ENCODE data around the gene LMOD3. TPM values are rescaled to one million over a fixed set of nuclear protein-coding genes. Genes with fewer than 3 reads are reported as not detected.

LMOD3 gene
- polyA plus RNA-seq, 3 donors from 2014 or later, result 0.08 to 0.13 TPM; not detected in 1

DNA sequence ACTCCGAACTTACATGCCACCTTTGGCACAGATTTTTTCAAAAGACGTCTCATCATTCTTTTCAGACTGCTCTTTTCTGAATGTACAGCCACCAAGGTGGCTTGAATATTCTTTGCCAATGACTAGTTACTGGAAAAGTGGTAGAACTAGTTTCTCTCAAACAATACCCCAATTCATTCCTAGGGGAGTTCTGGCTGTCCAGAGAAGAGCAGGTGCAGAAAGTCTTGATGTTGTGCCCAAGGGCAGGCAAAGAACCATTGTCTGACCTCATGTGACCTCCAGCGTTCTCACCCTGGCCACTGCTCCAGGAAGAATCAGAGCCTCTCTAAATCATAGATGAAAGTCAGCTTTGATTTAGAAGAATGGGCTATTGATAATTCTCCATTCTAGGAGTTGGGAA lies 5.5 kb downstream of the LMOD3 start:
- no peaks in the 10 kb centered on the region for H3K9me3 Mint-ChIP-seq
- H3K27me3 Mint-ChIP-seq (ENCODE audit: low read depth in 3 of 3), result peaks cover 0 to 3% (median 2%) of the 10 kb centered on the region in 3 donors
- DNase-seq, result no peak
- no peaks in the 10 kb centered on the region for H3K36me3 Mint-ChIP-seq
- H3K27ac Mint-ChIP-seq, result no peak overlapping the region
- H3K4me3 Mint-ChIP-seq, result no peak overlapping the region
- peaks cover 0 to 5% of the 10 kb centered on the region in 2 donors for H3K4me1 Mint-ChIP-seq

GRCh38 chr3:69116162-69116561 lies 6.2 kb downstream of the LMOD3 start:
- no peak overlapping the region for H3K27ac Mint-ChIP-seq
- no peak overlapping the region for H3K4me3 Mint-ChIP-seq
- DNase-seq, result no peak
- H3K4me1 Mint-ChIP-seq, result peaks cover 0 to 5% of the 10 kb centered on the region in 2 donors
- no peaks in the 10 kb centered on the region for H3K9me3 Mint-ChIP-seq
- H3K27me3 Mint-ChIP-seq (ENCODE audit: low read depth in 3 of 3), result peaks cover 0 to 3% (median 2%) of the 10 kb centered on the region in 3 donors
- no peaks in the 10 kb centered on the region for H3K36me3 Mint-ChIP-seq

DNA sequence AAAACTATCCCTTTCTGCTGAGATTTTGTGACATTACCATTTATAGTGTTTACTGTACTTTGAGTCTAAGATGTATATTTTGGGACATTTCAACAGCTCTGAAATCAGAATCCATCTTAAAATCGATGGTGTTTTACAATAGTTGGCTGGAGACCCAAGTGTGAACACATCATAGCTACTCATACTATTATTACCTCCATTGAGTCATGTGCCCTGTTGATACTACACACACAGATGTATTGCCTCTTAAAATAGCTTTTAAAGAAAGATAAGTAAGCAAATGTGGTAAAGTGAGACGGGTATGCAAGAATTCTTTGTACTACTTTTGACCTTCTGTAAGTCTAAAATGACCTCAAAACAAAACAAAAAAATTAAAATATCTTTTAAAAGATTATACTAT lies 6.7 kb downstream of the LMOD3 start:
- no peaks in the 10 kb centered on the region for H3K9me3 Mint-ChIP-seq
- no peaks in the 10 kb centered on the region for H3K36me3 Mint-ChIP-seq
- peaks cover 0 to under 1% of the 10 kb centered on the region in 2 donors for H3K4me1 Mint-ChIP-seq
- DNase-seq, result no peak
- peaks cover 0 to 3% (median under 1%) of the 10 kb centered on the region in 3 donors for H3K27me3 Mint-ChIP-seq (ENCODE audit: low read depth in 3 of 3)
- H3K4me3 Mint-ChIP-seq, result no peak overlapping the region
- H3K27ac Mint-ChIP-seq, result no peak overlapping the region

- Mint-ChIP-seq H3K27ac (no peak overlapping the region), H3K9me3 (no peaks in the 10 kb centered on the region), H3K27me3 (ENCODE audit: low read depth in 3 of 3) (no peaks in the 10 kb centered on the region), H3K4me3 (no peak overlapping the region), H3K36me3 (no peaks in the 10 kb centered on the region), H3K4me1 (no peaks in the 10 kb centered on the region)
- no peak for DNase-seq
Observed at GRCh38 chr3:69113536-69113935, 8.9 kb downstream of the LMOD3 start.

DNA sequence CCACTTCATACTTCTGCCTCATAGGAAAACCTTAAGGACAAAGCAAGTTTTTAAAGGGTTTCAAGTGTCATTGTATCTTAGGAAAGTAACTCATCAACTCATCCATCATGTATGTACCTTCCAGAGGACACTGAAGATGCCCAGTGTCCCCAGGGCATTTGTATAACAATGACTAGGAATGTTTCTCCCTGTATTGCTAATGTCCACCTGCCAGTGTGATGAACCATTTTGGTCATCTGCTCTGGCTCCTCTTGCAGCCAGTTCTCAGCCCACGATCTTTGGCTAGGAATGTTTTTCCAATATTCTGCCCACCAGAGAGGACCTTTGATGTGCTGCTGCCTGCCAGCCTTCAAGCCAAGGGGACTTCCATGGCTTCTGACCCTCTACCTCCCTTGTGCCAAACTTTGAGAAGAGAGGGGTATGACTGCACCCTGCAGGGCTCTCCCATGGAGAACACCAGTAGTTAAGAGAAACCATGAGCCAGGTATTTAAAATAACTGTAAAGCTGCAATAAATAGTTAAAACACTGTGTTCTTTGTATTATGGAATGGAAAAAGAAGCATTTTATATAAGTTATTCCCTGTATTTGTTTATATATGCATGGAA lies 11.4 kb downstream of the LMOD3 start:
- no peak for DNase-seq
- H3K4me1 Mint-ChIP-seq, result no peaks in the 10 kb centered on the region
- peak overlapping the region in 1 of 6 donors; percentile 60 for H3K27ac Mint-ChIP-seq
- peaks cover 0 to 4% (median 0%) of the 10 kb centered on the region in 3 donors for H3K36me3 Mint-ChIP-seq
- no peak overlapping the region for H3K4me3 Mint-ChIP-seq
- H3K9me3 Mint-ChIP-seq, result no peaks in the 10 kb centered on the region
- no peaks in the 10 kb centered on the region for H3K27me3 Mint-ChIP-seq (ENCODE audit: low read depth in 3 of 3)

DNA sequence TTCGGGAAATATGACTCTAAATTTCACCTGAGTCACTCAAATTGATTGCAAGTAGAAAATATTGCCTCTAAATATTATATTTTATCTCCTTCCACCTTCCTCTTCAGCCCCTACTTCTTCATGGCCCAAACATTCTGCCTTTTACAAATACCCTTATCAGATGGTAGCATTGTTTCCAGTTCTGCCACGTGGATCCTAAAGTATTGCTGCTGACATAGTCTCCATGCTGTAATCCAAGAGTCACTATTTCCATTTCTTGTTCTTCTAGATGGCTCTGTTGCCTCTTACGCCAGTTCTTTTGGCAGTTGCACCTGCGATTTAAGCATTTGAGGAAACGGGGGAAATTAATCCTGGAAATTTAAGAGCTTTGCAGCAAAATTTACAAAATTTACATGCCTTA lies 13.6 kb downstream of the LMOD3 start:
- Mint-ChIP-seq H3K27me3 (ENCODE audit: low read depth in 3 of 3) (no peaks in the 10 kb centered on the region), H3K27ac (peak overlapping the region in 1 of 6 donors; percentile 16)
- no peak for DNase-seq

GRCh38 chr3:69107841-69108240 lies 14.6 kb downstream of the LMOD3 start:
- H3K36me3 Mint-ChIP-seq, result peaks cover 3 to 22% (median 9%) of the 10 kb centered on the region in 3 donors

More for the DNA sequence above, 13.6 kb downstream of the LMOD3 start:
- peaks cover 3 to 19% (median 5%) of the 10 kb centered on the region in 3 donors for H3K36me3 Mint-ChIP-seq
- H3K4me3 Mint-ChIP-seq, result no peak overlapping the region
- H3K9me3 Mint-ChIP-seq, result no peaks in the 10 kb centered on the region
- peaks cover 8 to 12% of the 10 kb centered on the region in 2 donors for H3K4me1 Mint-ChIP-seq

GRCh38 chr3:69105320-69105719 lies 17.1 kb downstream of the LMOD3 start:
- DNase-seq, result no peak
- H3K27ac Mint-ChIP-seq, result peak overlapping the region in 4 of 6 donors; percentile 26 to 69 (median 54)
- H3K27me3 Mint-ChIP-seq (ENCODE audit: low read depth in 3 of 3), result no peaks in the 10 kb centered on the region
- peaks cover 28 to 45% of the 10 kb centered on the region in 2 donors for H3K4me1 Mint-ChIP-seq
- H3K4me3 Mint-ChIP-seq, result no peak overlapping the region
- no peaks in the 10 kb centered on the region for H3K9me3 Mint-ChIP-seq
- peaks cover 13 to 34% (median 14%) of the 10 kb centered on the region in 3 donors for H3K36me3 Mint-ChIP-seq

More at GRCh38 chr3:69107841-69108240, 14.6 kb downstream of the LMOD3 start:
- no peak for DNase-seq
- peaks cover 10 to 21% of the 10 kb centered on the region in 2 donors for H3K4me1 Mint-ChIP-seq
- peak overlapping the region in 2 of 6 donors; percentile 22 to 88 for H3K27ac Mint-ChIP-seq
- no peaks in the 10 kb centered on the region for H3K27me3 Mint-ChIP-seq (ENCODE audit: low read depth in 3 of 3)
- H3K4me3 Mint-ChIP-seq, result no peak overlapping the region
- no peaks in the 10 kb centered on the region for H3K9me3 Mint-ChIP-seq

GRCh38 chr3:69104586-69104985 lies 17.8 kb downstream of the LMOD3 start:
- Mint-ChIP-seq H3K4me1 (peaks cover 34 to 52% of the 10 kb centered on the region in 2 donors), H3K36me3 (peaks cover 14 to 39% (median 16%) of the 10 kb centered on the region in 3 donors), H3K9me3 (no peaks in the 10 kb centered on the region), H3K27me3 (ENCODE audit: low read depth in 3 of 3) (no peaks in the 10 kb centered on the region), H3K27ac (peak overlapping the region; percentile 1 to 76 (median 37)), H3K4me3 (no peak overlapping the region)
- DNase-seq, result no peak

DNA sequence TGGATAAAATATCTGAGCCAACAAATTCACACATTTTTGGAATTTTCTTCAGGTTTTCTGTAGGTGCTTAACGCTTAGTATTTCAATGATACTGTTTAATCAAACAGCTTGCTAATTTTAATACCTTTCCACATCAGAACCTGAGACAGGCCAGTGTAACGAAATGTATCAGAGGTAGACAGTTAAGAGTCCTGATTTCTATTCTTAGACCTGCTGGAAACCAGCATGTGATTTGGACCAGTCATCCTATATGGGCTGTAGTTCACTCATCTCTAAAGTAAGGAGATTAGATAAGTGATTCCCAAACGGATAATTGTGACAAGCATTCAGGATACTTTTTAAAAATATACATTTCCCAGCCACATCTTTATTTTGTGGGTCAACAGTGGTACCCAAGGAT lies 19.3 kb downstream of the LMOD3 start:
- H3K9me3 Mint-ChIP-seq, result no peaks in the 10 kb centered on the region
- H3K27me3 Mint-ChIP-seq (ENCODE audit: low read depth in 3 of 3), result no peaks in the 10 kb centered on the region
- H3K4me1 Mint-ChIP-seq, result peaks cover 43 to 62% of the 10 kb centered on the region in 2 donors
- H3K4me3 Mint-ChIP-seq, result no peak overlapping the region
- no peak overlapping the region for H3K27ac Mint-ChIP-seq
- H3K36me3 Mint-ChIP-seq, result peaks cover 14 to 40% (median 16%) of the 10 kb centered on the region in 3 donors
- DNase-seq, result no peak

DNA sequence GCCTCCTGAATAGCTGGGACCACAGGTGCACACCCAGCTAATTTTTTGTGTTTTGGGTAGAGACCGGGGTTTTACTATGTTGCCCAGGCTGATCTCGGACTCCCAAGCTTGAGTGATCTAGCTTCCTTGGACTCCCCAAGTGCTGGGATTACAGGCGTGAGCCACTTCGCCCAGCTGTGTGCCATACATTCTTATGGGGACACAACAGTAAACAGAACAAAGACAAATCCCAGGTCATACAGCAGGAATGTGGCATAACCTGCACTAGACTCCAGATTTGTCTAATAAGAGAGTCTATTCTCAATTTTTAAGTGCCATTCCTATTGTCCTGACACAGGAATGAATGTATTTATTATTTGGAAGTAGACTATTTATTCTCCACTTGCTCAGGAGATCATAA lies 20.0 kb downstream of the LMOD3 start:
- H3K27me3 Mint-ChIP-seq (ENCODE audit: low read depth in 3 of 3), result no peaks in the 10 kb centered on the region
- no peaks in the 10 kb centered on the region for H3K9me3 Mint-ChIP-seq
- peak overlapping the region; percentile 7 to 88 (median 23) for H3K27ac Mint-ChIP-seq
- H3K36me3 Mint-ChIP-seq, result peaks cover 14 to 45% (median 16%) of the 10 kb centered on the region in 3 donors
- DNase-seq, result no peak
- H3K4me3 Mint-ChIP-seq, result peak overlapping the region in 2 of 5 donors; percentile 18 to 21
- peaks cover 47 to 68% of the 10 kb centered on the region in 2 donors for H3K4me1 Mint-ChIP-seq

- peaks cover 72 to 91% of the 10 kb centered on the region in 2 donors for H3K4me1 Mint-ChIP-seq
- DNase-seq, result no peak
- H3K4me3 Mint-ChIP-seq, result no peak overlapping the region
- H3K36me3 Mint-ChIP-seq, result peaks cover 13 to 32% (median 14%) of the 10 kb centered on the region in 3 donors
- no peaks in the 10 kb centered on the region for H3K9me3 Mint-ChIP-seq
- peak overlapping the region in 4 of 6 donors; percentile 16 to 65 (median 27) for H3K27ac Mint-ChIP-seq
- no peaks in the 10 kb centered on the region for H3K27me3 Mint-ChIP-seq (ENCODE audit: low read depth in 3 of 3)
Observed at GRCh38 chr3:69099576-69099975, 22.8 kb downstream of the LMOD3 start.

- H3K27ac Mint-ChIP-seq, result peak overlapping the region; percentile 70 to 92 (median 74)
- no peak for DNase-seq
- H3K36me3 Mint-ChIP-seq, result peaks cover 5 to 24% (median 13%) of the 10 kb centered on the region in 3 donors
- H3K4me3 Mint-ChIP-seq, result peak overlapping the region in 4 of 5 donors; percentile 12 to 48 (median 23)
- H3K27me3 Mint-ChIP-seq (ENCODE audit: low read depth in 3 of 3), result peaks cover 0 to 2% (median 0%) of the 10 kb centered on the region in 3 donors
- no peaks in the 10 kb centered on the region for H3K9me3 Mint-ChIP-seq
- H3K4me1 Mint-ChIP-seq, result peaks cover 83 to 93% of the 10 kb centered on the region in 2 donors
Observed at GRCh38 chr3:69097407-69098086, 24.8 kb downstream of the LMOD3 start.

DNA sequence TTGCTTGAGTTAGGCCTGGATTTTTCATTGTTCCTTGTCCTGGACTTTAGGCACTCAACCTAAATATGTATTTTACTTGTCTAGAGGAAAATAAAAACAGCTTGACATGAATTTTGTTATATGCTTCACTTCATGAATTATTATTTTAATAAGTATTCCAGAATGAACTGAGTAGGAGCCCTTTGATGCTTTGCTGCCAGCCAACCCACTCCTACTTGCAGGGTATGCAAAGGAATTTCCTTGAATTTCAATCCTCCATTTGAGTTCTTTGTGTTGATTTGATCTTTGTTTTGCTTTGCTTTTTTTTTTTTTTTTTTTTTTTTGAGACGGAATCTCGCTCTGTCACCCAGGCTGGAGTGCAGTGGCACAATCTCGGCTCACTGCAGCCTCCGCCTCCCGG lies 26.1 kb downstream of the LMOD3 start:
- Mint-ChIP-seq H3K27ac (peak overlapping the region; percentile 74 to 93 (median 92)), H3K9me3 (no peaks in the 10 kb centered on the region), H3K4me1 (peaks cover 84 to 93% of the 10 kb centered on the region in 2 donors), H3K27me3 (ENCODE audit: low read depth in 3 of 3) (peaks cover 0 to 2% (median 2%) of the 10 kb centered on the region in 3 donors), H3K36me3 (peaks cover 0 to 17% (median 4%) of the 10 kb centered on the region in 3 donors), H3K4me3 (peak overlapping the region; percentile 33 to 73 (median 65))
- DNase-seq, result no peak
